ENCODE results near the gene SMCO1. TPM values are rescaled to one million over a fixed set of nuclear protein-coding genes. Genes with fewer than 3 reads are reported as not detected.
"Not testable (repeated sequence)": the region's sequence is repeated elsewhere in the genome, so short reads cannot be mapped to it uniquely, and the experiment has no call there.

The SMCO1 gene
- total and polyA plus RNA-seq, 2 experiments from 2014 or later = not detected

DNA sequence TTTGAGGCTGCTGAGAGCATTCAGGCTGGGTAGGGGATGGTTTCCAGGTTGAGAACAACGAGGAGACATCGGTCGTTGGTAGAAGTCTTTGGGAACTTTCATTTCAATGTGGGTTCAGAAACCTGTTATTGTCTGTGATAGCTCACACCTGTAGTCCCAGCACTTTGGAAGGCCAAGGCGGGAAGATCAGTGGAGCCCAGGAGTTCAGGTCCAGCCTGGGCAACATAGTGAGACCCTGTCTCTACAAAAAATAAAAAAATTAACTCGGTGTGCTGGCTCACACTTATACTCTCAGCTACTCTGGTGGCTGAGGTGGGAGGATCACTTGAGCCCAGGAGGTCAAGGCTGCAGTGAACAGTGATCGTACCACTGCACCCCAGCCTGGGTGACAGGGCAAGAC is 10.6 kb downstream of the SMCO1 start:
- Histone ChIP-seq H3K4me3 (no peak overlapping the region), H4K20me1 (ENCODE audit: insufficient read depth, poor library complexity, severe bottlenecking) (peaks cover 16% of the 10 kb centered on the region), H3K36me3 (replicated peaks; ENCODE audit: insufficient read depth, low read depth) (no peaks in the 10 kb centered on the region), H3K4me2 (no peak overlapping the region), H3K9me3 (ENCODE audit: low read depth) (no peaks in the 10 kb centered on the region), H3K27ac (peak overlapping the region; percentile 88), H3K27me3 (no peaks in the 10 kb centered on the region), H2AFZ (no peak overlapping the region), H3K4me1 (ENCODE audit: insufficient read depth) (no peaks in the 10 kb centered on the region), H3K9me2 (replicated peaks; ENCODE audit: insufficient read depth) (no peaks in the 10 kb centered on the region), H3K79me2 (peaks cover 29% of the 10 kb centered on the region)
- DNase-seq (ENCODE audit: low spot score) = no peak
- 98% methylated on average over 6 of the region's 6 CpGs for WGBS (ENCODE audit: low lambda C conversion rate, missing lambda C conversion rate)
- TF ChIP-seq, protein P1, sequence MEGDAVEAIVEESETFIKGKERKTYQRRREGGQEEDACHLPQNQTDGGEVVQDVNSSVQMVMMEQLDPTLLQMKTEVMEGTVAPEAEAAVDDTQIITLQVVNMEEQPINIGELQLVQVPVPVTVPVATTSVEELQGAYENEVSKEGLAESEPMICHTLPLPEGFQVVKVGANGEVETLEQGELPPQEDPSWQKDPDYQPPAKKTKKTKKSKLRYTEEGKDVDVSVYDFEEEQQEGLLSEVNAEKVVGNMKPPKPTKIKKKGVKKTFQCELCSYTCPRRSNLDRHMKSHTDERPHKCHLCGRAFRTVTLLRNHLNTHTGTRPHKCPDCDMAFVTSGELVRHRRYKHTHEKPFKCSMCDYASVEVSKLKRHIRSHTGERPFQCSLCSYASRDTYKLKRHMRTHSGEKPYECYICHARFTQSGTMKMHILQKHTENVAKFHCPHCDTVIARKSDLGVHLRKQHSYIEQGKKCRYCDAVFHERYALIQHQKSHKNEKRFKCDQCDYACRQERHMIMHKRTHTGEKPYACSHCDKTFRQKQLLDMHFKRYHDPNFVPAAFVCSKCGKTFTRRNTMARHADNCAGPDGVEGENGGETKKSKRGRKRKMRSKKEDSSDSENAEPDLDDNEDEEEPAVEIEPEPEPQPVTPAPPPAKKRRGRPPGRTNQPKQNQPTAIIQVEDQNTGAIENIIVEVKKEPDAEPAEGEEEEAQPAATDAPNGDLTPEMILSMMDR (IDR thresholded peaks at IDR 0.05; ENCODE audit: poor library complexity) = no peak
- TF ChIP-seq EZH2phosphoT487 (IDR thresholded peaks at IDR 0.05; ENCODE audit: low read depth, severe bottlenecking, unreplicated experiment) (no peak), EZH2 (IDR thresholded peaks at IDR 0.05; ENCODE audit: borderline replicate concordance) (no peak)

DNA sequence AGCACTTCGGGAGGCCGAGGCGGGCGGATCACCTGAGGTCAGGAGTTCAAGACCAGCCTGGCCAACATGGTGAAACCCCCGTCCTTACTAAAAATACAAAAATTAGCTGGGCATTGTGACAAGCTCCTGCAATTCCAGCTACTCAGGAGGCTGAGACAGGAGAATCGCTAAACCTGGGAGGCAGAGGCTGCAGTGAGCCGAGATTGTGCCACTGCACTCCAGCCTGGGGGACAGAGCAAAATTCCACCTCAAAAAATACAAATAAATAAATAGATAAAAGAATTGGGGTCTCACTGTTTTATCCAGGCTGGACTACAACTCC is 11.1 kb downstream of the SMCO1 start:
- Histone ChIP-seq H4K20me1 (ENCODE audit: insufficient read depth, poor library complexity, severe bottlenecking) (peaks cover 16% of the 10 kb centered on the region), H3K79me2 (peaks cover 34% of the 10 kb centered on the region), H3K4me2 (peak overlapping the region; percentile 91), H3K27ac (peak overlapping the region; percentile 88), H2AFZ (peak overlapping the region; percentile 72)
- not testable (repeated sequence) for H3K36me3 ChIP-seq (replicated peaks; ENCODE audit: insufficient read depth, low read depth); H3K9me2 ChIP-seq (replicated peaks; ENCODE audit: insufficient read depth); H3K4me1 ChIP-seq (ENCODE audit: insufficient read depth); DNase-seq (ENCODE audit: low spot score); H3K27me3 ChIP-seq; H3K9me3 ChIP-seq (ENCODE audit: low read depth); H3K4me3 ChIP-seq
- 32% methylated on average over 7 of the region's 7 CpGs for WGBS (ENCODE audit: low lambda C conversion rate, missing lambda C conversion rate)

DNA sequence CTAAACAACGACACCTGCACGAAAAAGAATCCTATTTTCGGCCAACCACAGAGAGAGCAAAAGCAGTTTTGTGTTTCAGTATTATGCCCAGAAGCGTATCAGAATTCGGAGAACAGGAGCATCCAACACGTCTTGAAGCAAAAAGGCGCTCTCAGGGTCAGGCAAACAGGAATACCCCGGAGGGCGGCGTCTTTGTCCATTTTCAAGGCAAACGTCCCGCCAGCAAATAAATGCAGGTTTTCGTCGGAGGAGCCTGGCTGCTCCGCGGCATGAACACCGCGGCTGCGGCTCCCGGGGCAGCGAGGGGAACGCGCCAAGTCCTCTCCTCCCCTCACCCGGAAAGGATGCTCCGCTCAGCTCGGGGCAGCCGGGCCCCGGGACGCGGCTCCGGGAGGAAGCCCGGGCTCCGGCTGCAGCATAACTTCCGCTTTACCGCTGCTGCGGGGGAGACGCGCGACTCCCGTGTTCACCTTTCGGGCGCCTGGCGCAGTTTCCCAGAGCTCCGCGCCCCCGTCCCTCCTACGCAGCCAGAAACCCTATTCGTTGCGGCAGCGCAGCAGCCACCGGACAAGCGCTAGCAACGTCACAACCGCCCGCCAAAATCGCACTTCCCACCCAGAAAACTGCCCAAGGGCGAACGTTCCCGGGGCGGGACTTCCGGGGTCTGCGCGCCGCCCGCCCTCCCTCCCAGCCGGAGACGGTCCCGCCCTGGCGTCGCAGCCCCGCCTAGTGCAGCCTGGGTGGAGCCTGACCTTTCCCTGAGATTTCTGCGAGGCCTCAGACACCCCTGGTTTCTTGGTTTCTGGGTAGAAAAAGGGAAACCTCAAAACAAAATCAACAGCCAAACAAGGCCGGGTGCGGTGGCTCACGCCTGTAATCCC is 11.7 kb downstream of the SMCO1 start, which contains the start of gene RNF168:
Gene RNF168, minus strand, starts transcription at position 573 of the 881 bp plus-strand sequence. CDS start 595 bp downstream, outside the sequence.
- H3K4me2 ChIP-seq = peak within 1 kb of the TSS; percentile 91
- H3K4me1 ChIP-seq (ENCODE audit: insufficient read depth) = no peaks in the 10 kb centered on the region
- H4K20me1 ChIP-seq (ENCODE audit: insufficient read depth, poor library complexity, severe bottlenecking) = peaks cover 16% of the 10 kb centered on the region
- H3K36me3 ChIP-seq (replicated peaks; ENCODE audit: insufficient read depth, low read depth) = no peaks in the 10 kb centered on the region
- TF ChIP-seq EZH2 (IDR thresholded peaks at IDR 0.05; ENCODE audit: borderline replicate concordance) (no peak), EZH2phosphoT487 (IDR thresholded peaks at IDR 0.05; ENCODE audit: low read depth, severe bottlenecking, unreplicated experiment) (no peak)
- TF ChIP-seq, protein P1 (IDR thresholded peaks at IDR 0.05; ENCODE audit: poor library complexity) = no peak
- H3K27me3 ChIP-seq = no peaks in the 10 kb centered on the region
- no peaks in the 10 kb centered on the region for H3K9me2 ChIP-seq (replicated peaks; ENCODE audit: insufficient read depth)
- DNase-seq (ENCODE audit: low spot score) = peak; percentile 95
- peak within 1 kb of the TSS; percentile 79 for H3K4me3 ChIP-seq
- peak within 1 kb of the TSS; percentile 88 for H3K27ac ChIP-seq
- no peaks in the 10 kb centered on the region for H3K9me3 ChIP-seq (ENCODE audit: low read depth)
- H2AFZ ChIP-seq = peak within 1 kb of the TSS; percentile 75
- under 1% methylated on average over 56 of the region's 75 CpGs for WGBS (ENCODE audit: low lambda C conversion rate, missing lambda C conversion rate)
- H3K79me2 ChIP-seq = peaks cover 40% of the 10 kb centered on the region

DNA sequence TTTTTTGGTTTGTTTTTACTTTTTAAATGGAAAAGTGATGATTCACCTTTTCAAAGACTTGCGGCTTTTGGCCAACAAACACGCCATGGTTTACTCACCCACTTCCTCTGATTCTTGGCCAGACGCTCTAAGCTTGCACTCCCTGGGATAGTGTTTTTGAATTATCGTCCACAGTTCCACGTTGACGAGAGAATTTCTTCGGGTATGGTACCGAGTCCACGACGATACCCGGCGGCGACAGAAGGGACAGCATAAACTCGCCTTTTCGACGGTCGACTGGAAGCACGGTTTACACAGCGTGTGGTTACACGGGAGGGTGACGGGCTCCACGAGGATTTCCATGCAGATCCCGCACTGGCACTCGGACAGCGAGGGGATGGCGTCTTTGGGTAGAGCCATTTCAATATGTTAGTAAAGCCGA is 12.4 kb downstream of the SMCO1 start:
- H3K4me3 ChIP-seq = peak overlapping the region; percentile 79
- no peaks in the 10 kb centered on the region for H3K9me3 ChIP-seq (ENCODE audit: low read depth)
- no peaks in the 10 kb centered on the region for H3K4me1 ChIP-seq (ENCODE audit: insufficient read depth)
- peaks cover 46% of the 10 kb centered on the region for H3K79me2 ChIP-seq
- peak; percentile 55 for DNase-seq (ENCODE audit: low spot score)
- under 1% methylated on average over 27 of the region's 27 CpGs for WGBS (ENCODE audit: low lambda C conversion rate, missing lambda C conversion rate)
- H3K27me3 ChIP-seq = no peaks in the 10 kb centered on the region
- H3K9me2 ChIP-seq (replicated peaks; ENCODE audit: insufficient read depth) = no peaks in the 10 kb centered on the region
- H3K36me3 ChIP-seq (replicated peaks; ENCODE audit: insufficient read depth, low read depth) = no peaks in the 10 kb centered on the region
- H3K27ac ChIP-seq = peak overlapping the region; percentile 88
- H2AFZ ChIP-seq = peak overlapping the region; percentile 75
- H3K4me2 ChIP-seq = peak overlapping the region; percentile 91
- TF ChIP-seq EZH2phosphoT487 (IDR thresholded peaks at IDR 0.05; ENCODE audit: low read depth, severe bottlenecking, unreplicated experiment) = no peak
- TF ChIP-seq EZH2 (IDR thresholded peaks at IDR 0.05; ENCODE audit: borderline replicate concordance) = no peak
- TF ChIP-seq, protein P1 (IDR thresholded peaks at IDR 0.05; ENCODE audit: poor library complexity) = no peak
- peaks cover 16% of the 10 kb centered on the region for H4K20me1 ChIP-seq (ENCODE audit: insufficient read depth, poor library complexity, severe bottlenecking)

Measured in hepatocyte (in vitro differentiated cells).